ENCODE results near the gene DHX32.
"Not testable (repeated sequence)": the region's sequence is repeated elsewhere in the genome, so short reads cannot be mapped to it uniquely, and the experiment has no call there.

DHX32 gene

DNA sequence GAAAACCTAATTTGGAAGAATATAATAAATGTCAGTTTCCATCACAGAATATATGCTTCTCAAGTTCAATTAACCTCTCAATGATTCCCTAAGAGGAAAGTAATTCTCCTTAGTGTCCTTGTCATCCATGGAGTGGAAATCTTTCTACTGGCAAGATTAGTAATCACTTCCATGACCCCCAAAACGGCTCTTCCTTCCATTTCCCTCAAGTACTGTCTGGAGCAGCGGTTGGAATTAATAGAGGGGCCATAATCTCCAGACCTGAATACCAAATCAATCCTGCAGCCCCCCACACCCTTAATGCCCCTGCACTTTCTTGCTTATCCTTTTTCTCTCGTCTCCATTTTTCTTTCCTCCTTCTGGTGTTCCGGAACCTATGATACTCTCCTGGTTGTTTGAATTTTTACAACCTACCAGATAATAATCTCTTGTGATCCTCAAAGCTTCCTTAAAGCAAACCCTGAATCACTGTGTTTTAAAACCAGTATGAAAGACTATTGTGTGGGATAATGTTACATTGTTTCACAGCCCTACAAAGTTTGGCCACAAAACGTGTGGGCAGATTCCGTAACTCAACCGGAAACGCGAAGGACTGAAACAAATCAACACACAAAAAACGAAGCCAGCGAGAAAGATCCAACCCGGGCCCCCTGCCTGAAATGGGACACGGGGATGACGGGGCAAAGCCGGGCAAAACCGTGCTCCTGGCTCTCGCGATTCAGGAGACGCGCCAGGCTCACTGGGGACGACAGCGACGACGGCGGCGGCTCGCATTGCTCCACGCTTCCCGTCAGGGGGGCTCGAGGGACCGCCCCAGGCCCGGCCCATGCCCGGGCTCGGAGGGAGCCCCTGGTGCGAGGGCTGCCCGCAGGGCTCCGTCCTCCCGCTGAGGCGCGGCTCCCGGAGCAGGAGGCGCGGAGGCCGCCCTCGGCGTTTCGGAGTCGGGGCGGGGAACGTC, 14.3 kb upstream of the DHX32 start:
- not testable (repeated sequence) for FAIRE-seq

DNA sequence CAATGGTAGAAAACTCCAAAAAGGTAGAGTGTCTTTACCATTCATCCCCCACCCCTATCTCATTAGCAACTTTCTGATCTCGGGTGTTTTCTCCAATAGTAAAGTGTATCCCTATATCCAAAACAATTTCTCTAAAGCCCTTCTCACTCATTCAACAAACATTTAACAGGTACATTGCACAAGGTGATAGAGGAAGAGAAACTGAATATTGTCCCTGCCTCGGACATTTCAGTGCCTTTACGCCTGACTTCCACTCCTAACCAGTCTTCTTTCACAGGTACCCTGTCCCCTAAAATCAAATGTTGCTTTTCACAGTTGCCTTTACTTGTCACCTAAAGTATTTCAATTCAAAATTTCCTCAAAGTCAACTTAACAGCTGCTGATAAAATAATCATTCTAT, 13.1 kb upstream of the DHX32 start:
- not testable (repeated sequence) for FAIRE-seq

DNA sequence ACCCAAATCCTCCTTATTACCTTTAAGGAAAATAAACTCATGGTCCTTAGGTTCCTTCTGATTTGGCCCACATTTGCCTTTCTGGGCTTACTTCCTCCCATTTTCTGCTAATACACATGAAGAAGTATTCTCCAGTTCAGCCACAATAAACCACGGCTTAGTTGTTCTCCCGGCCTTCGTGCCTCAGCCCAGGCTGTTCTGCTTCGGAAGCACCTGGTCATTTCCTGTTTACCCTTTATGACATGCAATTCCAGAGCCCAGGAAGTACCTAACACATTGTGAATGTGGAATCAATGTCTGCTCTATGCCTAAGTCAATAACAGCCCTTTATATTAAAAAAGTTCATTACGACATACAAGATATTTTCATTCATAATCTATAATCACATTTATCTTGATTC, 11.3 kb upstream of the DHX32 start:
- FAIRE-seq = not testable (repeated sequence)

DNA sequence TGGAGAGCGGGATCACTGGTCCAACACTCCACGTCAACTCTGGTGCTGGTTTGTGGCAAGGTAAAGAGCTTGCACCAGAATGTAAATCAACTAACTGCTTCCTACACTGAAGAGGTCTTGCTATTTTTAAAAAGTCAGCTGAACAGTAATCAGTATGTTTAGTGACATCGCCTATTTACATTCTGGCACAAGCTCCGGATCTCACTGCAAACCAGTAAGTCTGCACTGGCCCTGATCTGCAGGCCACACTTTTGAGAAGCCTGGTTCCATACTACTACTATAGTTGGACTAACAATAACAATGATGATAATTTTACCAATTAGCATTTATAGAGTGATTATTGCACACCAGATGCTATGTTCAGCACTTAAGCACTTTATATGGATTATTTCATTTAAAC, 8.3 kb upstream of the DHX32 start:
- not testable (repeated sequence) for FAIRE-seq

DNA sequence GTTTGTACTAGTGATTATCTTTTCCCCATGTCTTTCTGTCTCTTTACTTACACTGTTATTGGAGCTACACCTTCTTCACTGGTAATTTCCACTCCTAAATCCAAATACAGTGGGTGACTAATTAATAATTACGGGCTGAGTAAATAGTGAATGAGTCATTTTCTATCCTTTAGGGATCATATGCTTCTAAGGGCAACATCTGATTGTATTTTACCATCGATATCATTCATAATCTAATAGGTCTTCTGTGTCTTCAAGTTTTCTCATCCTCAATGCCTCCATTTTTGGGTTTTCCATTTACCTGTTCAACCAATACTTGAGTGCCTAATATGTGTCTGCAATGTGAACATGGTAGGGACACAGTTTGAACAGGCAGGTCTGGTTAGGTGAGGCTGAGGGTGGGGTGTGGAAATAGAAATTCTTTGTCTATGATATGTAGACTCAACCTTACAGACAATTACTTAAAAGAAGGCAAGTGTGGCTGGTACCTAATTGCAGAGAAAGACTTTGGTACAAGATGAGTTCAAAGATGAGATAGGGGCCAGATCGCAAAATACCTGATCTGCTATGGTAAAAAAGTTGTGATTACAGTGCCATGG, 5.9 kb upstream of the DHX32 start:
- FAIRE-seq = no peak

DNA sequence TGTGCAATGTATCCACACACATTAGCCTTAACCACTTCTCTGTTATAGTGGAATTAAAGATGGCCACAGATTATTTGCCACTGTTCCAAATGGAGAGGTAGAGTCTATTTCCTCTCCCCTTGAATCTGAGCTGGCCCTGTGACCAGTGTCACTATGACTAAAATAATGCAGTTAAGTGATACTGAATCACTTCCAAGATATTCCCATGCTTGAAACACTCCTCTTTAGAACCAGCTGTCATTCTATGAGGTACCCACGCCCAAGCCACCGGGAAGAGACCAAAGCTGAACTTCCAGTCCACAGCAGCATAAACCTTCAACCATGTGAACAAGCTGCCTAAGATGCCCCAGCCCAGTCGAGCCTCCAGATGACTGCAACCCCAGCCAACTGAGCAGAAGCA, 2.1 kb upstream of the DHX32 start:
- no peak for FAIRE-seq

DNA sequence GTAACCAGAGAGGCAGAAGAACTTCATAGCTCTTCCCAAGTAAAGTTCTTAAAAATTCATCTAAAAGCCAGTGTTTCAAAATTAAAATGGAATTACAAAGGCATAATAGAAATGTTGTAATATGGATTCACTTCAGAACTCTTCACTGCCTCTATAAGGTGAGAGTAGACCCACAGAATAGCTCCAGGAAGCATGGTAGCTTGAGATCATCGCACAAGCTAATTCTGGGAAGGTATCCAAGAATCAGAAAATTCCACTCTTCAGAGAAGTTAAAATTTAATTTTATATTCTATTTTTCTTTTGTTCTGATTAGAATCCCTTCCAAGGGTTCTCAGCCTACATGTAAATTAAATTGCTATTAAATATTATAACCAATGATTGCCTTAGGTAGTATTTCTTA, 1.5 kb upstream of the DHX32 start:
- no peak for FAIRE-seq

DNA sequence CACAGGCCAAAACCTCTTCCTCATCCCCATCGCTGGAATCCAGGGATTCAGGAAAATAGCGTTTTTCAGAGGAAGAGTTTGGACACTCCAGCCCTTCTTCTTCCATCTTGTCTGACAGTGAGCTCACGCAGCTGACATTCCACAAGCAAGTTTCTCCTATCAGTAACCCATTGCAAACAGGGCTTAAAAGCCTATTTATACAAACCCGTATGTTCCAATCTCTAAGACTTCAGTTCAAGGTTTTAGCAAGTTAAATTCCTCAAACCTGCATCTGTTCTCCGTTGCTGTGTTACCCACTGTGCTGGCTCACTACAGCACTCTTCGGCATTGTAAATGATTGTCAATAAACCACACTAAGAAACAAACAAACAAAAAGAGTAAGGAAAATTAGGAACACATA, 373 bp downstream of the DHX32 start:
- no peak for FAIRE-seq

DNA sequence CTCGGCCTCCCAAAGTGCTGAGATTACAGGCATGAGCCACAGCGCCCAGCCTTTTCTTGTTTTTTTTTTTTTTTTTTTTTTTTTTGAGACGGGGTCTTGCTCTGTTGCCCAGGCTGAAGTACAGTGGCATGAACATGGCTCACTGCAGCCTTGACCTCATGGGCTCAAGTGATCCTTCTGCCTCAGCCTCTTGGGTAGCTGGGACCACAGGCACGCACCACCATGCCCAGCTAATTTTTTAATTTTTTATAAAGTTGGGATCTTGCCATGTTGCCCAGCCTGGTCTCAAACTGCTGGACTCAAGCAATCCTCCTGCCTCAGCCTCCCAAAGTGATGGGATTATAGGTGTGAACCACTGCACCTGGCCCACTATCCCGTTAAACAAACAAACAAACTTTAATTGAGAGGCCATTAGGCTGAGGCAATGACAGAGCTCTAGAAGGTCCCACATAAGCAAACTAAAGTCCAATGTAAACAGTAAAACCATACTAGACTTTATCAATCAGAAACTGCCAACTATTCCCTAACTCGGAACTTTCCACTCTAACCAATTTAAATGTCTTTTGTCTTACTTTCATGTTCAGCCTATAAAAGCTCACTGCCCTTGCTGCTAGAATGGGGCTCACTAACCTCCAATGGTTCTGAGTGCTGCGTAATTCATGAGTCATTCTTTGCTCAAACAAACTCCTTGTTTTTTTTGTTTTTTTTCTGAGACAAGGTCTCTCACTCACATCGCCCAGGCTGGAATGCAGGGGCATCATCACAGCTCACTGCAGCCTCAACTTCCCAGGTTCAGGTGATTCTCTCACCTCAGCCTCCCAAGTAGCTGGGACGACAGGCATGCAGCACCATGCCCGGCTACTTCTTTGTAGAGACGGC, 1.9 kb downstream of the DHX32 start:
- no peak for FAIRE-seq

DNA sequence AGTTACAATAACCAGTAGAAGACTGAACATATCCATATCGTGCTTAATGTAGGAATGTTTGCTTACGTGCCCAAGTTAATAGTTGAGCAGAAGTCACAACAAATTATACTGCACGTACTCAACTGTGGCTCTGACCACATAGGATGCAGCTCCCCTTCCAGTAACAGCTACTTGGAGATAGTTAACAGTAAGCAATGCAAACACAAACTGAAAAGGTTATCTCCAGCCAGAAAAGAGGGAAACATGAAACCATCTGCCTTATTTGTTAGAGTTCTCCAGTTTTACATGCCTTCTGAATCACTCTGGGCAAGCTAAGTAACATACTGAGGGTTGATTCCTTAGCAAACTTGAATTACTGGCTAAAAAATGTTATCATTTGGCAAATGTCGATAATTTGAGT, 9.8 kb downstream of the DHX32 start:
- no peak for FAIRE-seq

DNA sequence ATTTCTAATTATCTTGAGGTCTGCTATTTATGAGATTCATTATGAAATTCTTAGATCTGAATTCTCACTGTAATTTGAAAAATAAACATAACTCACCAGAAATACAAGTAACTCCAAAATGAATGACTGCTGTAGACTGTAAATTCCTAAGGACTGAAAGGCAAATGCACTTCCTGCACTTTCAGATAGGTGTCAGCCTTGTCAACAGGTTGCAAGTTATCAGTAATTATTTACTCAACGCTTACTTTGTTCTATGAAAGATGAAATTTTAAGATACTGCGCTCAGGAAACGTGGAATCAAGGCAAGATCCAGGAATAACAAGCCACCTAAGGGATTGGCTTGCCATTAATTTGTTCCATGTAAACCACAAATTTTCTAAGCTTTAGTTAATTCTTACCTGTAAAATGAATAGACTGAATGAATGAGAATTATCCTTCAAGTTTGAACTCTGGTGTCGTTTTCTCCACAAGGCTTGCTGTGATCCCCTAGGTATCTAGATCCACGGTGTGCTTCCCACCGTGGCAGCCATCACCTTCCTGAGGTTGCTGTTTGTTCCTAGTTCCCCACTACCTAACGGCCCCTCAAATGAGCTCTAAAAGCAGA, 12.6 kb downstream of the DHX32 start:
- peak; percentile 13 for FAIRE-seq

DNA sequence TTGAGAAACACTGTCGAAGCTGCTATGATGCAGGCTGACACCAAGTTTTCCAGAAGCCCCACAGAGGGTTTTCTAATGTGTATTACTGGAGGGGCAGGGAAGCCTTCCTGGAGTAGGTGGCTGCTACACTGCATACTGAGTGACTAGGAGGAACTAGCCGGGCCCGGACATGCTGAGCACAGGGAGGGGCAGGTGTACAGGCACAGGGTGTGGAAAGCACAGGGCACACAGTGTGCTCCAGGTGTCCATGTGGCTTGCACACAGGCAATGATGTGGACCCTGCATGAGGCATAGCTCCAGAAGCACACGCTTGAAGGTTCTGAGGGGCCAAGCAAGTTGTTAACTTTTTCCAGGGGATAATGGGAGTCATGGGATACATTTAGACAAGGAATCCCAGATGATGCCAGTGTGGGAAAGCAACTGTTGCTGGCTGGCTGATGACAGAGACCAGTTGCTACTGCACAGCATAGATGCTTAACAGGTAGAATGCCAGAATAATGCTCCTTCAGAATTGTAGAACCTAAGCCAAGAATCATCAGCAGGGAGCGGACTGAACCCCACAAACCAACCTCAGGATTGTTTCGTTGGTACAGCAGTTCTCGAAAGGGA, 14.6 kb downstream of the DHX32 start:
- no peak for FAIRE-seq

DNA sequence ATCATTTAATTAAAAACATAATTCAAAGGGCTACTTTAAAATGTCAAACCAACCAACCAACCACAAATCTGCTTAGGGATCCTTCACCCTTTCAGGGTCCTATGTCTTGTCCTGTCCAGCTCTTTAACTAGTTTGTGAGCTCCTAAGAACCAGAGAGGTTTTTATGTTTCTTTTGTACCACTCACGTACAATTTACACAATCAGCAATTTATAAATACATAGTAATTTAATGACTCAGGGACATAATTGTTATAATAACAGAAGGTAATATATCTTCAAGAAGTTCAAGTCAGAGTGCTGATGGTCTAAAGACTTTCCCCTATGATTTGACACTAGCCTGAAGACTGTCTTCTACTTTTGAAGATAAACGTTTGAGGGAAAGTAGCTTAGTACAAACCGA, 16.0 kb downstream of the DHX32 start:
- FAIRE-seq = no peak

DNA sequence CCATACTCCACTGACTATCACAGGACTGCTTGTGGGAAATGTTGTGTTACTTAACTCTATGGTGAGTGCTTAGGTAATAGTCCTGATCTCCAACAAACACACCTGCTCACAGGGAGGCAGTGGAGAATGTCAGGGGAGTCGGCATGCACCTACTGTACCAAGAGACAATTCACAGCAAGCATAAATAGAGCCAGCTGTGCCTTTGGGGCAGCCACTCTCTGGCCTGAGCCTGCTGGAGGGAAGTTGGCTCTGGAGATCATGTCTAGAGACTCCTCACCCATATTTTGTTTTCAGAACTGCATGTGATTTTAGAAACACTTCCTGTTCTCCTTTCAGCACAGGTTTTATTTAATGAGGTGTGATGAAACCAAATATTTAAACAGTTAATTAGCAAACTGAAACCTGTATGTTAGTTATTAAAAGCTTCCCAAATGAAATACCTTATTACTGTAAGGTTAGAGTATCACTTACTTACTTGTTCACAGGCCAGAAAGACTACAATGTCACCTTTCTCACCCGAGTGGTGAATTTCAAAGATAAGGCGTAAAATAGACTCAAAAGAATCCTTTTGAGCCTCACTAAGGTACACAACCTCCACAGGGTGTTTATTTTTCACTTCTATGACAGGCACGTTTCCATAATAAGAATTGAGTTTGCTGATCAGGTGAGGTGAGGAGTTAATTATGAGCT, 21.8 kb downstream of the DHX32 start:
- FAIRE-seq = no peak

DNA sequence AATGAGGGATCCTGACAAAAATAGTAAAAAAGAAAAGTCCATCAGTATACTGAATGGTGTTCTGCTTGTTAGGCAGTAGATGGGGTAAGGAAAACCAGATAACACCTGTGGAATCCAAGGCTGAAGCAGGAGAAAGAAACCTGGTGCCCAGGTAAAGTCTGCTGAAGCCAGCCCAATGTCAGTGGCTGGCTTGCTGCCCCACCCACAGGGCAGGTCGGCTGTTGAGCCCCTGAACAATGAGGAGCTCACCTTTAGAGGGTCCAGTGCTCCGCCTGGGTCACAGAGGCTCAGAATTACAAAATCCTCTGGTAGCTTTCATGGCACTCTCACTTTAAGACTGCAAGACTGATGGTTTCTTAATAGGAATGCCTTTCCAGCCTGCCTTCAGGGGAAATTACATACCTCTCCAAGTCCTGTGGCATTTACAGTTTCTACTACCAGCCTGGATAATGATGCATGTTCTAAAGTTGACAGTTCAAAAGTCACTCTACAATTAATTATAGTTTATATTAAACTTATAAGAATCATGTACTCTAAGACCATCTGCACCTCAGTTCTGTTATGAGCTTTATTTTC, 23.8 kb downstream of the DHX32 start:
- FAIRE-seq = no peak

DNA sequence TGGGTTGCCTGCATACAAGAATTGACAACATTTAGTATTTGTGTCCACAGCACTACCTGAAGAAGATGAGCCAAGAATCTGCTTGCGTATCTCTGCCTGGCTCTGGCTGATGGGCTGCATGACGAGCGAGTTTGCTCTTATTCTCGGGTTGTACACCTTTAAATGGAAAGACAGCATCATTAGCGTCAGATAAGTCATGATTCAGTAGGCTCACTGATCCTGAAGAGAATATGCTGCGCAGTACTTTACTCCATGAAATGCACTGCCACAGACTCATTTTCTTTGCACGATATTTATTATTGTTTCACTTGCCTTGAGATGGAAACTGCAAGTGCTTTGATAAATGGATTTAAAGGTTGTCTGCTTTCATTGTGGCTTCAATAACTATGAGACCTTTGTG, 28.6 kb downstream of the DHX32 start:
- no peak for FAIRE-seq

DNA sequence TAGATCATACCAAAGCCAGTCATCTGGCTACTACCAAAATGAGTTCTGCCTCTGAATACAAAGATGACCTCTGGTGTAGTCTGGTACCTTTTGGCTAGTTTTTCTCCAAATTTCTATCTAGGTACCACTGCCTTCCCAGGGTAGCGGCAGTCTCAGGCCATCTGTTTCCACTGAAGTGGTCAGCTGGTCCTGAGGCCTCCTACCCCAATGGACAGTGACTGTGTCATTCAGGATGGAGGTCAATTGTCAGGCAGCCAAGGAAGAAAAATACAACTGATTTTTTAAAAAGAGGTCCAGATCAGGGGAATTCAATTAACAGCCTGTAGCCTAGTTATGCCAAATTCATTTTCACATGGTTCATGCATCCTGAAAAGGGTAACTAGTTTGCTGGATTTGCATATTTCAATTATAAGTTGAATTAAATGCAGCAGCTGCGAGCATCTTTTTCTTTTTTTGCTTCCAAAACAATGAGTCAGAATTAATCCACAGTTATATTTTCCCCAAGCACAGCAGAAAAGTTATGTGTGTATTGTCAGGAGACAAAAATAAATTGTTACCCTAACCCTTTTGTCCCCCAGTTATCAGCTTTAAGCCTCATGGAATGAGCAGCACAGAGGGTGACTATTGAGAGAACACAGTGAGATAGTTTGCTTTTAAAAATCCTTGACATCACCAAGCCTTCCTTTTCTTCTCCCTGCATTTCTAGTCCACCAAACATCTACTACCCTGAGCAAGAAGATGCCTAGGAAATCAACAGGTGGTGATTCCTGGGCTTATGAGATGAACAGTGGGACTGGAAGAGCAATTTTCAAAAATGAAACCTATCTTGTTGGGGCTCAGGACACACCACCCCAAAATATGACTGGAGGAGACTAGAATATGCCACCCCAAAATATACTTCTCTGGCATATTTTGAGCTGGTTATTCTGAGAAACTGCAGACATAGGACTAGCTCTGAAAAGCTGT, 30.0 kb downstream of the DHX32 start:
- FAIRE-seq = no peak

DNA sequence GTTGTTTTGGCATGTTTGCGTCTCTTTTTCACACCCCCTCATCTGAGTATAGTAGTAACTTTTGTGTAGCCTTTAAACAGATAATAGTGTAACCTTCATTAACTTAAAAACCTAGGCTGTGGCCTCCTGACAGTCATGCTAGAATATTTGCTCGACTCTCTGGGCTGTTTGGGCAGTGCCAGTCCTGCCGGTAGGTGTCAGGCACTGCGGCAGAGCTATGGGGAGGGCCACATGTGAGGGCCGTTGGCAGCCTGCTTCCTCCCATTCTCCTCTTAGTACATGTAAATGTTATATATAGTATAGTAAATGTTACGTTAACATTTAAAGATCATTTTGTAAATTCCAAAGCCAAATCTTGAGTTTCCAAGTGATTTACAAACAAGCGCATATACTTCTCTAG, 31.6 kb downstream of the DHX32 start:
- FAIRE-seq = no peak

DNA sequence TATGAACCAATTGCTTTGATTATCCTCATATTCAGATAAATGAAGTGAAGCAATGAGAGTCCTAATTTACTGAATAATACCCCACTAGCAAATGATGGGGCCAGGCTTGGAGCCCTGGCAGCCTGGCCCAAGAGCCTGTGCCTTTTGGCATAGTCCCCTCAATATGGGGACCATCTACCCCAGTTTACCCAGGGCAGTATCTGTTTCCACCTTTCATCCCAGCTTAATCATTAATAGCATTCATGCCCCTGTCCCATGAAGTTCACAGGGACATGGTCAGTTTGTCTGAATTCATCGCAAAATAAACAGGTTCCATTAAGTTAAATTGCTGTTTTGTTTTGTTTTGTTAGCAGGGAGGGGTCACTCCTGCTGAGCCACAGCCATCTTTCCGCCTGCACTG, 32.2 kb downstream of the DHX32 start:
- FAIRE-seq = no peak

DNA sequence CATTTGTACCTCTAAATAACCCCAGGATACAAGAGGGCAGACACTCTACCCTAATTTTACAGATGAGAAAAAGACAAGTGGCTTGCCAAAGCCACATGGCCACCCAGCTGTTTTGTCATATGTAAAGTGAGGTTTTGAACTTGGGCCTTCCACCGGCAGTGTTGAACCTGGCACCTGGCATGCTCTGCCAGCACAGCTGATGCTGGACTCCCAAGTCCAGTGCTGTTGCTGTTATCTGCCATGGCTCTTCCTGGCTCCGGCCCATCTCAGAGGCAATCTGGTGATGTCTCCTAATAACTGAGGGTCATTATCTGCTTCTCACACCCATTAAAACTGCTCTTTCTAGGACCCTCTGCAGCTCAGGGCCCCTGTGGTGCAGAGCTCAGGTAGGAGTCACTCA, 32.7 kb downstream of the DHX32 start:
- no peak for FAIRE-seq
